T-helper 2 cell treated with Interferon-gamma antibody and Interleukin-4, amounts not matched to agents 100 ng/mL and 5 ng/mL, for 36 hours (primary cell): ENCODE results near the gene HBE1. TPM values are rescaled to one million over a fixed set of nuclear protein-coding genes. Genes with fewer than 3 reads are reported as not detected.
"Not testable (repeated sequence)": the region's sequence is repeated elsewhere in the genome, so short reads cannot be mapped to it uniquely, and the experiment has no call there.

Experiments used
- intact Hi-C: fragments of 100-400 bp; cut with micrococcal nuclease; formaldehyde crosslinking; loops from one replicate; pipeline ENCODE4 v1.15.1; 2023
- total RNA-seq: library from RNA; stranded (reverse); gene quantifications from 2 replicates; pipeline ENCODE4 v1.2.3, GENCODE V29; 2022

Gene HBE1
- total RNA-seq, result not detected in 2 replicates

DNA sequence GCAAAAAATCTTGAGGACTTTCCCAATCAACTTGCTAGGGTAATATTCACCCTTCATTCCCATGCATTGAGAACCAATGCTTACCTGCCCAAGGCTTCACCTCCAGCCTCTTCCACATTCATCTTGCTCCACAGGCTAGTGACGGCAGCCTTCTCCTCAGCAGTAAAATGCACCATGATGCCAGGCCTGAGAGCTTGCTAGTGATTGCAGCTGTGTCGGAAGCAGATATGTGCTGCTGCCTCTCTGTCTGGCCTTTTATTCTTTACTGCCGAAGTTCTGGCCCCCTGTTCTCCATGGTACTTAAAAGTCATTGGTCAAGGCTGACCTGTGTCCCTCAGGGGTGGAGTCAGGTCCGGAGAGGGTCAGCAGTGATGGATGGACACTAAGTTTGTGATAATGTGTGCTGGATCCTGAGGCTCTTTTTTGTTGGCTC is at the start of gene HBE1:
TSS of gene HBE1 (minus strand) at position 231 of the 433 bp plus-strand sequence. CDS start at position 176, 55 bp downstream.
- intact Hi-C loops, result no loop called here

DNA sequence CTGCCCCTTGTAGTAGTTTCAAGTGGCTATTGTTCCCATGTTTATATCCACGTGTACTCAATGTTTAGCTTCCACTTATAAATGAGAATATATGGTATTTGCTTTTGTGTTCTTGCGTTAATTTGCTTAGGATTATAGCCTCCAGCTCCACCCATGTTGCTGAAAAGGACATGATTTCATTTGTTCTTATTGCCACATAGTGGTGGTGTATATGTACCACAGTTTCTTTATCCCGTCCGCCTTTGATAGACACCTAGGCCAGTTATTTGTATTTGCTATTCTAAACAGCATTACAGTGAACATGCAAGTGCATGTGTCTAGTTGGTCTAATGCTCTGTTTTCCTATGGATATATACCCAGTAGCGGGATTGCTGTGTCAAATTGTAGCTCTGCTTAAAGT is 47.5 kb upstream of the HBE1 start:
- intact Hi-C loops, result no loop called here

DNA sequence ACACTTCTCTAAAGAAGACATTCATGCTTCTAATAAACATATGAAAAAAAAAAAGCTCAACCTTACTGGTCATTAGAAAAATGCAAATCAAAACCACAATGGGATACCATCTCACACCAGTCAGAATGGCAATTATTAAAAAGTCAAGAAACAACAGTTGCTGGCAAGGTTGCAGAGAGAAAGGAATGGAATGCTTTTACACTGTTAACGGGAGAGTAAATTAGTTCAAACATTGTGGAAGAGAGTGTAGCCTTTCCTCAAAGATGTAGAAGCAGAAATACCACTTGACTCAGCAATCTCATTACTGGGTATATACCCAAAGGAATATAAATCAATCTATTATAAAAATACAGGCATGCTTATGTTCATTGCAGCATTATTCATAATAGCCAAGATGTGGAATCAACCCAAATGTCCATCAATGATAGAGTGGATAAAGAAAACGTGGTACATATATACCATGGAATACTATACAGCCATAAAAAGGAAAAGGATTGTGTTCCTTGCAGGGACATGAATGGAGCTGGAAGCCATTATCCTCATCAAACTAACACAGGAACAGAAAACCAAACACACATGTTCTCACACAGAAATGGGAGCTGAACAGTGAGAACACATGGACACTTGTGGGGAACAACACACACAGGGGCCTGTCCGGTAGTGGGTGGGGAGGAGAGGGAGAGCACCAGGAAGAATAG is 43.7 kb upstream of the HBE1 start:
- intact Hi-C loops, result not testable (repeated sequence)

DNA sequence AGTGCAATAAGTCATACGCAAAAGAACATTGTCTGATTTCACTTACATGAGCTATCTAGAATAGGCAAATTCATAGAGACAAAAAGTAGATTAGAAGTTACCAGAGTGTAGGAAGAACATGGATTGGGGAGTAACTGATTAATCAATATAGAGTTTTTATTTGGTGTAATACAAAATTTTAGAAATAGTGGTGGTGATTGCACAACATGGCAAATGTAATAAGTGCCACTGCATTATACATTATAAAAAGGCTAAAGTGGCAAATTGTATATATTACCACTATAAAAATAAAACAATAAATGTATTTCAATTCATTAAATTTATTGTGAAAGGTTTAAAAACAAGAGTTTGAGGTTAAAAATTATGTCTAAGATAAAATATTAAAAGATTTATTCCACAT is 40.7 kb upstream of the HBE1 start:
- intact Hi-C loops, result no loop called here

DNA sequence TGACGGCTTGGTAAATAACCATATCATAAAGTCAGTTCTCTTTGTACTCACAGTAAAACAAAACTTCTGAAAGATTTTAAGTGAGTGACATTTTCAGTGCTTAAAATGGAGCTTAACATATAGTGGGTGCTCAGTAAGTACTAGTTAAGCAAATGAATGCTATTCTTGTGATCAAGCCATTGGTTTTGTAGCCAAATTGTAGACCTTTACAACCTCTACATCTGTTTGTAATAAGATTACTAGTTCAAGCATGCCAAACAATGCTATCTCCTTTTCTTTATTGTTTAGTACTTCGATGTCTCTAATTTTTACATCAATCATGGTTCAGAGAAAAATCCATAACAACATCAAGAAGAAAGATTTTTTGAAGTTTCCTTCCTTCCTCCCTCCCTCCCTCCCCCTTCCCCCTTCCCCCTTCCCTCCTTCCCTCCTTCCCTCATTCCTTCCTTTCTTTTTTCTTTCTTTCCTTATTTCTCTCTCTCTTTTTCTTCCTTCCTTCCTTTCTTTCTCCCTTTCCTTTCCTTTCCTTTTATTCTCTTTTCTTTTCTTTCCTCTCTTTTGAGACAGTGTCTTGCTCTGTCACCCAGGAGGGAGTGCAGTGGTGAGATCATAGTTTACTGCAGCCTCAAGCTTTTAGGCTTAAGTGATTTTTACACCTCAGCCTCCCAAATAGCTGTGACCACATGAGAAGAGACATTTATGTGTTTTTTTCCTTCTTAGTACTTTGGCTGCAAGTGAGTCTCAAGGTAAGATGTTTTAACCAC is 37.7 kb upstream of the HBE1 start:
- intact Hi-C loops, result no loop called here

DNA sequence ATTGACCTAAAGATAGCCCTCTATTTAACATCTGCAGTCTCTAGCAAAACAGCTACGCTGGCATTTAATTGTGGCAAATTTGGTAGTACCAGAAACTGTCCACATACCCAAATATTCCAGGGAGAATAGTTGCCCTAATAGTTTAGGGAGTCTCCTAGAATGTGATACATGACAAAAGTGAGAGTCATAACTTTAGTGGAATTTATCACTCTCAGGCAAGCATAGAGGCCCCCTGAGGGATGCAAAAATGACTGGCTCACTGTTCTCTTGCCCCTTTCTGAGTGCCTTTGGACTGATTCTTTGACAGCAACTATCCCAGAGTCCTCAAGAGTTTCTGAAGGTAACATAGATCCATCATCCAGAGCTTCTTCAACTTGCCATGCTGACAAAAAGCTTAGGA is 34.3 kb upstream of the HBE1 start:
- intact Hi-C loops, result no loop called here

DNA sequence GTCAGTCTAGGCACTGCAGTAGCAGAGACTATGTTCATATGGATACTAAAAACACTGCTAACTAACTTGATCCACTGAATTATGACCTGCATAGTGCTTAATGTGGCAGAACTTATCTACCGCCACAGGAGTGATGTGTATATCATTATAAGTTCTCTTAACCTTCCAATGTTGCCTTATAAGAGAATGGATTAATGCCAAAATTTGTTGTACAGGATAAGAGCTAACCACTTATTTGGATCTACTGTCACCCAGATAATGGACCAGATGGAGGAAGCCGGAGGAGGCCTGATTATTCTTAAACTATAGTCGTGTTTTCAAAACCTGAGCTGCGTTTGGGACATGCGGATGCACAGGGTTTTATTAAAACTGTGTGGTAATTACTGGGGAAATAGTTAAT is 33.9 kb upstream of the HBE1 start:
- intact Hi-C loops, result no loop called here

DNA sequence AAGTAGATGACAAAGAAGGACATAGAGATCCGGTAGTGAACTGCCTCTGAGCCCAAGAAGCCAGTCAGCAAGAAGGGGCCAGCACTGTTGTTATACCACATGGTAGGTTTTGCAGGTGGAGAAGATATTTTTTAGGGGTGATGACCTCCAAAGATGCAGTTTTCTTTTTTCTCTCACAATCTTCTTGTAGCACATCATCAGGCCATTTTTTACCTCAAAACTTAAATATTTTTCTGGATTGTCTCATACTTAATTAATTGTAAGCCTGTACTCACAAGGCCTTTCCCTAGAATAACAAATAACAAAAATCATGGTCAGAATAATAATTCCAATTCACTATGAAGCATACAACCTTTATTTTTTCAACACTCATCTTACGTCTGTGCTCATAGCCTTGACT is 32.1 kb upstream of the HBE1 start, which contains the start of gene OR51B4:
TSS of gene OR51B4 (minus strand) at position 101 of the 400 bp plus-strand sequence. CDS start at position 101, 0 bp downstream.
- intact Hi-C loops, result no loop called here

DNA sequence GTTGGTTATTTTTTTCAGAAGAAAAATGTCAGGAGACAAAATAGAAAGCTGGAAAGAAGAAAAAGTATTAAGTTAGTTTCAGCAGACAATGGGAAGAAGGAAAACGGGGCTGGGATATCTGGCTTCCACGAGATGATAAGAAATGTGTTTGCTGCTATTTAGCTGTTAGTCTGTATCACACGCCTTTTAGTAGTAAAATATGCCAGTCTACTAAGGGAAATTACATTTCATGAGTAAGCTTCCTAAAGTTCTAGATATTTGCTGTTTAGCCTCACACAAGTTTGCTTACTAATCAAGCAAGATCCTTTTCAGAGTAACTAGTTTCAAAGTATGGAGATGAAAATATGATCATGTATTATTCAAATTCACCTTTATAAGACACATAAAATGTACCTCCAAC is 30.5 kb upstream of the HBE1 start:
- intact Hi-C loops, result no loop called here

DNA sequence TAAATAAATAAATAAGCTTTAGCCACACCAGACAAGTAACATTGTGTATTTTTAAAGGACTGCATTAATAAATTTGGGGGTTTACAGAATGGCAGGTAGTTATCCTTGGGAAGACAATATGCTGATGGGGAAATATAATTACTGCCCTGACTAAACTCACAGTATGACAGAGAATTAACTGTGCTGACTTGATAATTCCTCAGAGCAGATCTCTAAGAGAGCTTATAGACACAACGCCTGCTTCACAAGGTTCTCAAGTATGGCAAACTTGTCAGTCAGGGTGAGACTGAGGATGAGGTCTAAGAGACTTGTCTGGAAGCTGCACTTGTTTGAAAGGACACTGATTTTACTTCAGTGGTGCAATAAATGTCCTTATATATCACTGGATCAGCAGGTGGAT is 28.7 kb upstream of the HBE1 start:
- intact Hi-C loops, result no loop called here

DNA sequence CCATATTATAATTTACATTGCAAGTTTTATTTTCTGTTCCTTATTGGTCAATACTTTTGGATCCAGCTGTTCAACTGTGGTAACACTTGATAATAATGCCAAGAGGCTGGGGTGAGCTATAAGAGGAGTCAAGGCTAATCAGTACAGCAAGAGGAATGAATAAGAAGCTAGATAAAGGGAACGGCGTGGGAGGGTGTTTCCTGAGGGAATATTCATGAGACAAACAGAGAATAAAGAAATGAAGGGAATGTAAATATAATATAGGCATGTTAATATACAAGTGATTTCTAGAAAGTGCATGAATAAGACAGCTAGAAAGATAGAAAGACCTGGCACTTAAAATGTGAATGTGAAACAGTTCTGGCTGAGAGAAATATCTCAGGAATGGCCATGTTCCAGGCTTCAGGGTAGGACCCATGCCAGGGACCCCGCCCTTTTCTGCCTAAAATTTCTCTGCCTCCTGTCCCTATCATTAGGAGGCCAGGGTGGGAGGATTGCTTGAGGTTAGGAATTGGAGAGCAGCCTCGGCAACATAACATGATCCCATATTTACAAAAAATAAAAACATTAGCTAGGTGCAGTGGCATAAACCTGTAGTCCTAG is 28.1 kb upstream of the HBE1 start:
- intact Hi-C loops, result no loop called here

DNA sequence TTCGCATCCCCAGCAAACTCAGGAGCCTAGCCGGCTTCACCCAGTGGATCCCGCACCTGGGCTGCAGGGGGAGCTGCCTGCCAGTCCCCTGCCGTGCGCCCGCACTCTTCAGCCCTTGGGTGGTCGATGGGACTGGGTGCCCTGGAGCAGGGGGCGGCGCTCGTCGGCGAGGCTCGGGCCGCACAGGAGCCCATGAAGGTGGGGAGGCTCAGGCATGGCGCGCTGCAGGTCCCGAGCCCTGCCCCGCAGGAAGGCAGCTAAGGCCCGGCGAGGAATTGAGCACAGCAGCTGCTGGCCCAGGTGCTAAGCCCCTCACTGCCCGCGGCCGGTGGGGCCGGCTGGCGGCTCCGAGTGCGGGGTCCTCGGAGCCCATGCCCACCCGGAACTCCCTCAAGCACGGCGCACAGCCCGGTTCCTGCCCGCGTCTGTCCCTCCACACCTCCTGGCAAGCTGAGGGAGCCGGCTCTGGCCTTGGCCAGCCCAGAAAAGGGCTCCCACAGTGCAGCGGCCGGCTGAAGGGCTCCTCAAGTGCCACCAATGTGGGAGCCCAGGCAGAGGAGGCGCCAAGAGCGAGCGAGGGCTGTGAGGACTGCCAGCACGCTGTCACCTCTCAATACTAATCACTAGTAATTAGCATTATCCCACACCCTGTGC is 24.7 kb upstream of the HBE1 start:
- intact Hi-C loops, result not testable (repeated sequence)

DNA sequence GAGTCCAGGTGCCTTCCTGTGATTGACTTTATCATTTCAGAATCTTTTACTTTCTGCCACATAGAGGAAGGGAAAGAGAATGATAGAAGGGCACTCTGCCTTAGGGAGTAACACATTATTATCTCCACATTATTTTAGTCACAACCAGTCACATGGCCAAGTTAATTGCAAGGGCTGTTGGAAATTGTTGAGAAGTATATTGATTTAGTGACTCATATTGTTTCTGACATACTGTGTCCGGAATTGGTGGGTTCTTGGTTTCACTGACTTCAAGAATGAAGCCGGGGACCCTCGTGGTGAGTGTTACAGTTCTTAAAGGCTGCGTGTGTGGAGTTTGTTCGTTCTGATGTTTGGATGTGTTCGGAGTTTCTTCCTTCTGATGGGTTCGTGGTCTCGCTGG is 23.3 kb upstream of the HBE1 start:
- intact Hi-C loops, result no loop called here

DNA sequence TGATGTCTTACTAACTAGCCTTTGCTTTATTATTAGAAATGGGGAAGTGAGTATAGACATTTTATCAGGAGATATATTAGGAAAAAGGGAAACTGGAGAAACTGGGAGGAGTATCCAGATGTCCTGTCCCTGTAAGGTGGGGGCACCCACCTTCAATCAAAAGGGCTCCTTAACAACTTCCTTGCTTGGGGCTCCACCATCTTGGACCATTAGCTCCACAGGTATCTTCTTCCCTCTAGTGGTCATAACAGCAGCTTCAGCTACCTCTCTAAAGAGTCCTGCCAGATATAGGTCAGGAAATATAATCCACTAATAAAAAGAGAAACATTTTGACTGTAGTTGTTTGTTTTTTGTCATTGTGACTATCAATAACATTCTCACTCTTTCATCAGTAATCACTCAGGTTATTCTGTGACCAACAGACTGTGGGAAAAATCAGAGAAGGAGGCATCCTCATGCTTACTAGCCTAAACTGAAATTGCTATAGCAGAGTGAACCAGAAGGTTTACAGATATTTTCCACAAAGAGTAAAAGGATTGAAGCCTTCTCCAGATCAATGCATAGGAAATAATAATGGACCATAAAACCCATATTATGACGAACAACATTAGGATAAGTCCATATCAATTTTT is 21.6 kb upstream of the HBE1 start:
- intact Hi-C loops, result loop anchor here (1.0 kb wide), 1 partner anchor 167 kb away; no protein-coding TSS in a partner anchor

DNA sequence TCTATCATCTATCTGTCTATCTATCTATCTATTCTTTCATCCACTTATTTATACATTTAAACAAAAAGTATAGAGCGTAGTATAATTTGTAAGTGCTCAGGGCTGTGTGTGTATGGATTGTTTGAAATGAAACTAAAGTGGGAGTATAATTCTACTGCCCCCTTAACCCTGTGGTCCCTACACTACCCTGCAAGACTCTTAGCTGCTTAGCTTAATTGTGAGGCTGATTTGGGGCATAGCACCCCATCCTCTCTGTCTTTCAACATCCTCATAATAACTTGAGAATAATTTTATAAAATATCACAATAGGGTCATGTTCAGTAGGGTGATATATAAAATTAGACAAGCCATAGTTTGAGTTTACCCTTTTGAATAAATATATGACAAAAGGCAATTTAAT is 20.4 kb upstream of the HBE1 start:
- intact Hi-C loops, result no loop called here

DNA sequence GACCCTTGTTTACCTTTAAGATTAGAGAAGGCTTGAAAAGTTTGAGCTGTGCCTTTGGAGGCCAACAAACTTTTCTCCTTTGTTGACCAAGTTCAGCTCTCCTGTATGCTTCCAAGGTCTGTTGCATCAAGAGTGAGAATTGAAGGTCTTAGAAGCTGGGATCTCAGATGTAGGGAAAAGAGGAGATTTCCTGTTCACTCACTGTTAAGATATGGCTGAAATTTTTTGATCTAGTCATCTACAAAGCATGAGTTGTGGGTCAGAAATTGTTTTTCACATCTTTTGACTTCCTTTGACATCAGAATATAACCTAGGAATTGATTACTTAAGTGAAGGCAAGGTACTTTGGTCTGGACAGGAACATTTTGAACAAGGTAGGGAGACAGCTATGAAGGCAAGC is 20.0 kb upstream of the HBE1 start:
- intact Hi-C loops, result no loop called here

DNA sequence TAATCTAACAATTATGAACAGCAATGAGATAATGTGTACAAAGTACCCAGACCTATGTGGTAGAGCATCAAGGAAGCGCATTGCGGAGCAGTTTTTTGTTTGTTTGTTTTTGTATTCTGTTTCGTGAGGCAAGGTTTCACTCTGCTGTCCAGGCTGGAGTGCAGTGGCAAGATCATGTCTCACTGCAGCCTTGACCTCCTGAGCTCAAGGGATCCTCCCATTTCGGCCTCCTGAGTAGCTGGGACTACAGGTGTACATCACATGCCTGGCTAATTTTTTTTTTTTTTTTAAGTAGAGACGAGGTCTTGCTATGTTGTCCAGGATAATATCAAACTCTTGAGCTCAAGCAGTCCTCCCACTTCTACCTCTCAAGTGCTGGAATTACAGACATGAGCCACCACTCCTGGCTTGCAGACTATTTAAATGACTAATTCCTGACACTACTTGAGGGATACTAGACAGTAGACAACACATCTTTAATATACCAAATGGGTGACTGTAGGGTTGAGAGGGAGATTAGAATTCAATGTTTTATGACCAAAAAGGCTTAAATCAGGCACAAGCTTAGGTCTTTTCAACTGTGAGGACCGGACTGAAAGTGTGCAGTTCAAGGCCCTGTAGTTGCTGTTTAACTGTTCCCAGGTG is 19.3 kb upstream of the HBE1 start:
- intact Hi-C loops, result no loop called here

DNA sequence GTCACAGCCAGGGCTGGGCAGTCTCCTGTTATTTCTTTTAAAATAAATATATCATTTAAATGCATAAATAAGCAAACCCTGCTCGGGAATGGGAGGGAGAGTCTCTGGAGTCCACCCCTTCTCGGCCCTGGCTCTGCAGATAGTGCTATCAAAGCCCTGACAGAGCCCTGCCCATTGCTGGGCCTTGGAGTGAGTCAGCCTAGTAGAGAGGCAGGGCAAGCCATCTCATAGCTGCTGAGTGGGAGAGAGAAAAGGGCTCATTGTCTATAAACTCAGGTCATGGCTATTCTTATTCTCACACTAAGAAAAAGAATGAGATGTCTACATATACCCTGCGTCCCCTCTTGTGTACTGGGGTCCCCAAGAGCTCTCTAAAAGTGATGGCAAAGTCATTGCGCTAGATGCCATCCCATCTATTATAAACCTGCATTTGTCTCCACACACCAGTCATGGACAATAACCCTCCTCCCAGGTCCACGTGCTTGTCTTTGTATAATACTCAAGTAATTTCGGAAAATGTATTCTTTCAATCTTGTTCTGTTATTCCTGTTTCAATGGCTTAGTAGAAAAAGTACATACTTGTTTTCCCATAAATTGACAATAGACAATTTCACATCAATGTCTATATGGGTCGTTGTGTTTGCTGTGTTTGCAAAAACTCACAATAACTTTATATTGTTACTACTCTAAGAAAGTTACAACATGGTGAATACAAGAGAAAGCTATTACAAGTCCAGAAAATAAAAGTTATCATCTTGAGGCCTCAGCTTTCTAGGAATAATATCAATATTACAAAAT is 18.6 kb upstream of the HBE1 start:
- intact Hi-C loops, result no loop called here

DNA sequence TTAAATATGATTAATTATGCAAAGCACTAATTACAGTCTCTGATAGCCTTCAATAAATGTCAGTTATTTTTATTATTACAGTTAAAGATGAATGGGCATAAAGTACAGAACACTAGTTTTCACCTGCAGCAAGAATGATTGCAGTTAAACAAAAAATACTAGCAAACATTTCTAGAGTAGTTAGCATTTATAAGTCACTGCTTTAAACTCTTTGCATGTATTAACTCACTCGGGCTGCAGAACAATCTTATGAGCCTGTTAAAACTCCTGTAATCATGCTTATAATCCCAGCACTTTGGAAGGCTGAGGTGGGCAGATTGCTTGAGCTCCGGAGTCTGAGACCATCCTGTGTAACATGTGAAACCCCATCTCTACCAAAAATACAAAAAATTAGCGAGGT is 17.2 kb upstream of the HBE1 start:
- intact Hi-C loops, result no loop called here

DNA sequence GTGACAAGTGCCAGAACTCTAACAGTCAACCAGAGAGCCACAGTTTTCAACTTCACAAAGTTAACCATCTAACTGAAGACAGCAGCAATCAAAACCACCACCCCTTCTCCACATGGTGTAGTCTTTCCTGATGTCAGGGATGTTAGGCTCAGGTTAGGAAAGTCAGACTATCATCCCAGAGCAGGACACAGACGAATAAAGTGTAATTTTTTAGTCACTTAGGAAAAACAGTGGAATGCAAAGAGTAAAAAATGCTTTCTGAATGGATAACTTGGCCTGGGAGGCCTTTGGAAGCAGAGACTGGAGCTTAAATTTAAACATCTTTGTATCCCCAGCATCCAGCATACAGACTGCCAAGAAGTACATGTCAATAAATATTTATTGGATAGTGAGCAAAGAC is 16.6 kb upstream of the HBE1 start:
- intact Hi-C loops, result no loop called here
